ENCODE results near the gene EXOC6. TPM values are rescaled to one million over a fixed set of nuclear protein-coding genes. Genes with fewer than 3 reads are reported as not detected.

Gene EXOC6
- total RNA-seq (ENCODE audit: unreplicated experiment) = 9.1 TPM
- long read RNA-seq, partial matches to known transcripts = 2 of 4 reads
- long read RNA-seq, other reads (novel, unspliced or antisense) = 1 of 4 reads

DNA sequence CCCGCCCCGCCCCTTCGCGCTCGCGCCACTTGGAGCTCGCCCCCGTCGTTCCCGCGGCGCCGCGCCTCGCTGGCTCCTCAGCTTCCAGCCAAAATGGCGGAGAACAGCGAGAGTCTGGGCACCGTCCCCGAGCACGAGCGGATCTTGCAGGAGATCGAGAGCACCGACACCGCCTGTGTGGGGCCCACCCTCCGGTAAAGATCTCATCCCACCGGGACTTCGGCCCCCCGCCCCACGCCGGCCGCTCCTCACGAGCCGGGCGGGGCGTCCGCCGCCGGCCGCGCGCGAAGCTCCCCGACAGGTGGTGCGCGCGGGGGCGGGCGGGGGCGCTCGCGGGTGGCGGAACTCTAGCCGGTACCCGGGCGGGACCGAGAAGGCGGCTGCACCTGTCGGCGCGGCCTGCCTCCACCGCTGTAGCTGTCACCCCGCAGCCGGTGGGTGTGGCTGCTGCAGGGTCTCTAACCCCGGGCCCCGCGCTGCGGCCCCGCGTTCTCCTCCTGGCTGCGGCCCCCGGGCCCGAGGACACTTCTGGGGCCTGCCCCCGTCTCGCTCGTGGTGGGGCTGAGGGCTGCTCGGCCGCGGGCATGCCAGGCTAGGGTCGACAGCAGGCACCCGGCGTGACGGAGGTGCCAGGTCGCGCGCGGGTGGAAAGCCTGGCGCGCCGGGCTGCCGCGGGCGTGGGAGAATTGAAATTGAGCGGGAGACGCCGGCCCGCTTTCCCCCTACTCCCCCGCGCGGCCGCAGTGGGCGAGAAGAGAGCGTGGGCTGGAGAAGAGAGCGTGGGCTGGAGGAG is at the start of gene EXOC6:
EXOC6 (plus strand) TSS at position 80 of the 793 bp plus-strand sequence; CDS start at position 94, 14 bp downstream.
- peaks cover 9% of the 10 kb centered on the region for H3K27me3 Mint-ChIP-seq (ENCODE audit: unreplicated experiment)
- peak within 1 kb of the TSS; percentile 84 for H3K27ac Mint-ChIP-seq (ENCODE audit: unreplicated experiment)
- peaks cover 9% of the 10 kb centered on the region for H3K9me3 Mint-ChIP-seq (ENCODE audit: unreplicated experiment)
- no peaks in the 10 kb centered on the region for H3K4me1 Mint-ChIP-seq (ENCODE audit: low read depth, unreplicated experiment)
- H3K4me3 Mint-ChIP-seq (ENCODE audit: unreplicated experiment) = peak within 1 kb of the TSS; percentile 96
- TF ChIP-seq CTCF (IDR thresholded peaks at IDR 0.05; ENCODE audit: partially characterized antibody, unreplicated experiment) = no peak
- DNase-seq = peak; percentile 77
- no peaks in the 10 kb centered on the region for H3K36me3 Mint-ChIP-seq (ENCODE audit: unreplicated experiment)

DNA sequence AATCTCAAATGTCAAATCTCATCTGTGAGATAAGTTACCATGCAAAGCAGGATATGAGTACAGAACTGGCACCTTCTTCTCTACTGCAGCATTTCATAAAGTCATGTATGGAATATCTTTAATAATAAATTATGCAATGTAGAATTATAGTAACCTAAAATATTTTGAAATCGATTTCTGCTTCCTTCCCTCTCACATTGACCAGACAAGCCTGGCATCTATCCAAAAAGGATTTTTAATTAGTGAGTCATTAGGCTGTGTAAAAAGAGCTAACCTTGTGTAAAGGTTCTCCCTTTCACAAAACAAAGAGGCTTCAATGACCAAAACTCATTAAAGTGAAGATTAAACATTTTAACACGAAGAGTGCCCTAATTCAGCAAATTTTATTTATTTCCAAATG is 48.8 kb upstream of the EXOC6 start:
- no peak for TF ChIP-seq CTCF (IDR thresholded peaks at IDR 0.05; ENCODE audit: partially characterized antibody, unreplicated experiment)
- Mint-ChIP-seq H3K27me3 (ENCODE audit: unreplicated experiment) (no peaks in the 10 kb centered on the region), H3K27ac (ENCODE audit: unreplicated experiment) (no peak overlapping the region), H3K4me3 (ENCODE audit: unreplicated experiment) (no peak overlapping the region), H3K9me3 (ENCODE audit: unreplicated experiment) (no peaks in the 10 kb centered on the region), H3K36me3 (ENCODE audit: unreplicated experiment) (no peaks in the 10 kb centered on the region), H3K4me1 (ENCODE audit: low read depth, unreplicated experiment) (no peaks in the 10 kb centered on the region)
- no peak for DNase-seq

- no peak for TF ChIP-seq CTCF (IDR thresholded peaks at IDR 0.05; ENCODE audit: partially characterized antibody, unreplicated experiment)
- no peaks in the 10 kb centered on the region for H3K4me1 Mint-ChIP-seq (ENCODE audit: low read depth, unreplicated experiment)
- no peak overlapping the region for H3K27ac Mint-ChIP-seq (ENCODE audit: unreplicated experiment)
- H3K36me3 Mint-ChIP-seq (ENCODE audit: unreplicated experiment) = no peaks in the 10 kb centered on the region
- no peaks in the 10 kb centered on the region for H3K9me3 Mint-ChIP-seq (ENCODE audit: unreplicated experiment)
- H3K27me3 Mint-ChIP-seq (ENCODE audit: unreplicated experiment) = no peaks in the 10 kb centered on the region
- no peak overlapping the region for H3K4me3 Mint-ChIP-seq (ENCODE audit: unreplicated experiment)
- no peak for DNase-seq
Measured at GRCh38 chr10:92800134-92800733, 48.1 kb upstream of the EXOC6 start.

- Mint-ChIP-seq H3K27ac (ENCODE audit: unreplicated experiment) (no peak overlapping the region), H3K36me3 (ENCODE audit: unreplicated experiment) (no peaks in the 10 kb centered on the region), H3K4me3 (ENCODE audit: unreplicated experiment) (no peak overlapping the region), H3K4me1 (ENCODE audit: low read depth, unreplicated experiment) (no peaks in the 10 kb centered on the region), H3K9me3 (ENCODE audit: unreplicated experiment) (no peaks in the 10 kb centered on the region), H3K27me3 (ENCODE audit: unreplicated experiment) (no peaks in the 10 kb centered on the region)
- no peak for DNase-seq
- TF ChIP-seq CTCF (IDR thresholded peaks at IDR 0.05; ENCODE audit: partially characterized antibody, unreplicated experiment) = no peak
Measured at GRCh38 chr10:92801978-92802872, 46.1 kb upstream of the EXOC6 start.

All from glutamatergic neuron (in vitro differentiated cells).